Caco-2 (cell line): ENCODE data around the gene HOMER1. TPM values are rescaled to one million over a fixed set of nuclear protein-coding genes. Genes with fewer than 3 reads are reported as not detected.
A peak's percentile ranks its signal among the peaks of the same experiment; 100 is the strongest.

Source experiments
- BruUV-seq: library from RNA; stranded (reverse); fragments of 400-500 nt; replicated peaks from 2 replicates; lab custom pipeline; 2021; lab: Mats Ljungman, UMichigan
- CTCF ChIA-PET: fragments of 300-600 bp; sonication (Branson Sonifier 250); formaldehyde crosslinking; loops from one replicate; lab custom pipeline; 2022; ENCODE audit warnings: antibody characterized with exemption; lab: Charles Lee
- POLR2A ChIA-PET: fragments of 300-600 bp; sonication (Branson Sonifier 250); formaldehyde crosslinking; loops from one replicate; lab custom pipeline; 2022; ENCODE audit warnings: antibody characterized with exemption; lab: Charles Lee
- DNase-seq, 2 experiments: peaks; one replicate each; pipeline versions ENCODE4 v3.0.0 to v3.0.0-alpha.2; 2020 to 2022
- H3K27me3 ChIP-seq: replicated peaks from 2 replicates; pipeline ENCODE4 v1.6.0; 2011; ENCODE audit warnings: low read length; ENCODE audit not compliant: control insufficient read depth, insufficient read depth
- H3K36me3 ChIP-seq: 2 replicates; pipeline ENCODE4 v1.5.1; 2011; ENCODE audit warnings: low read length; ENCODE audit not compliant: control insufficient read depth, insufficient read depth
- H3K4me1 ChIP-seq: fragments of 250-450 bp; sonication (Bioruptor Pico); 2 replicates; pipeline ENCODE4 v1.5.1; 2020; ENCODE audit warnings: mild to moderate bottlenecking
- H3K4me3 ChIP-seq: 2 replicates; pipeline ENCODE4 v1.5.1; 2011; ENCODE audit warnings: low read depth, mild to moderate bottlenecking, control low read depth, low read length
- H3K9me3 ChIP-seq: fragments of 250-450 bp; sonication (Bioruptor Pico); 2 replicates; pipeline ENCODE4 v1.5.1; 2020; ENCODE audit warnings: mild to moderate bottlenecking, moderate library complexity
- H3K27ac Mint-ChIP-seq: one replicate; pipeline ENCODE4 v1.8.0; 2022; ENCODE audit warnings: mixed read lengths; ENCODE audit not compliant: unreplicated experiment
- H3K27me3 Mint-ChIP-seq: one replicate; pipeline ENCODE4 v1.8.0; 2022; ENCODE audit warnings: mixed read lengths; ENCODE audit not compliant: insufficient read depth, unreplicated experiment
- H3K36me3 Mint-ChIP-seq: one replicate; pipeline ENCODE4 v1.8.0; 2022; ENCODE audit warnings: mild to moderate bottlenecking, mixed read lengths; ENCODE audit not compliant: insufficient read depth, unreplicated experiment
- H3K4me1 Mint-ChIP-seq: one replicate; pipeline ENCODE4 v1.8.0; 2022; ENCODE audit warnings: low read depth, mixed read lengths; ENCODE audit not compliant: unreplicated experiment
- H3K4me3 Mint-ChIP-seq: one replicate; pipeline ENCODE4 v1.8.0; 2022; ENCODE audit warnings: mild to moderate bottlenecking, moderate library complexity, mixed read lengths; ENCODE audit not compliant: unreplicated experiment
- H3K9me3 Mint-ChIP-seq: one replicate; pipeline ENCODE4 v1.8.0; 2022; ENCODE audit warnings: mixed read lengths; ENCODE audit not compliant: unreplicated experiment
- CTCF ChIP-seq, 2 experiments: fragments of 200-600 bp in 1 of 2; IDR thresholded peaks; 1 replicate in 1 of 2; 2 replicates in 1 of 2; pipeline versions ENCODE4 v1.5.1 to v1.8.0; 2011 to 2022; ENCODE audit warnings: antibody characterized with exemption in 1 of 2, control low read depth in 1 of 2, inconsistent platforms in 1 of 2, low read depth in 1 of 2, low read length in 1 of 2, mild to moderate bottlenecking in 1 of 2, moderate library complexity in 1 of 2; ENCODE audit not compliant: insufficient read depth in 1 of 2, severe bottlenecking in 1 of 2, unreplicated experiment in 1 of 2
- intact Hi-C: fragments of 100-400 bp; cut with micrococcal nuclease; formaldehyde crosslinking; loops from one replicate; pipeline ENCODE4 v1.10.0; 2022; ENCODE audit not compliant: unreplicated experiment
- total RNA-seq: library from RNA; stranded (reverse); gene quantifications from 2 replicates; pipeline ENCODE4 v1.2.3, GENCODE V29; 2022

The HOMER1 gene
- total RNA-seq, 1 experiment from 2014 or later, result 22.2 TPM

- BruUV-seq, result no TSS peak
- H3K4me3 Mint-ChIP-seq, result peak overlapping the region; percentile 85
- POLR2A ChIA-PET, result no interaction called here
- no peak for DNase-seq
- no peak for TF ChIP-seq CTCF (IDR thresholded peaks at IDR 0.05; ENCODE audit: insufficient read depth in 1 of 2, low read depth in 1 of 2, low read length in 1 of 2, severe bottlenecking in 1 of 2, unreplicated experiment in 1 of 2)
- CTCF ChIA-PET, result no interaction called here
- Histone ChIP-seq H3K4me1 (peaks cover 13% of the 10 kb centered on the region), H3K27me3 (no peaks in the 10 kb centered on the region), H3K9me3 (no peaks in the 10 kb centered on the region), H3K36me3 (no peaks in the 10 kb centered on the region), H3K4me3 (peak overlapping the region; percentile 93)
- intact Hi-C loops, result no loop called here
- no peaks in the 10 kb centered on the region for H3K27me3 Mint-ChIP-seq
- no peaks in the 10 kb centered on the region for H3K9me3 Mint-ChIP-seq
- peaks cover 17% of the 10 kb centered on the region for H3K36me3 Mint-ChIP-seq
- H3K4me1 Mint-ChIP-seq, result peaks cover 8% of the 10 kb centered on the region
- H3K27ac Mint-ChIP-seq, result no peak overlapping the region
Observed at GRCh38 chr5:79512049-79512448, 1.9 kb downstream of the HOMER1 start.

- peaks cover 8% of the 10 kb centered on the region for H3K4me1 Mint-ChIP-seq
Observed at GRCh38 chr5:79510638-79511037, 3.3 kb downstream of the HOMER1 start.

GRCh38 chr5:79509244-79509885 lies 4.6 kb downstream of the HOMER1 start:
- Mint-ChIP-seq H3K9me3 (no peaks in the 10 kb centered on the region), H3K36me3 (peaks cover 14% of the 10 kb centered on the region), H3K27ac (no peak overlapping the region), H3K4me3 (no peak overlapping the region), H3K4me1 (peaks cover 10% of the 10 kb centered on the region), H3K27me3 (no peaks in the 10 kb centered on the region)
- Histone ChIP-seq H3K4me1 (peaks cover 13% of the 10 kb centered on the region), H3K4me3 (no peak overlapping the region), H3K27me3 (no peaks in the 10 kb centered on the region), H3K9me3 (no peaks in the 10 kb centered on the region), H3K36me3 (no peaks in the 10 kb centered on the region)
- ChIA-PET POLR2A (no interaction called here), CTCF (no interaction called here)
- TF ChIP-seq CTCF (IDR thresholded peaks at IDR 0.05; ENCODE audit: insufficient read depth in 1 of 2, low read depth in 1 of 2, low read length in 1 of 2, severe bottlenecking in 1 of 2, unreplicated experiment in 1 of 2), result no peak
- no peak for DNase-seq
- intact Hi-C loops, result no loop called here
- no TSS peak for BruUV-seq

More at GRCh38 chr5:79510638-79511037, 3.3 kb downstream of the HOMER1 start:
- no peak overlapping the region for H3K27ac Mint-ChIP-seq
- H3K4me3 ChIP-seq, result no peak overlapping the region
- peak overlapping the region; percentile 85 for H3K4me3 Mint-ChIP-seq
- no peak for DNase-seq
- H3K36me3 ChIP-seq, result no peaks in the 10 kb centered on the region
- CTCF ChIA-PET, result no interaction called here
- no TSS peak for BruUV-seq
- H3K27me3 Mint-ChIP-seq, result no peaks in the 10 kb centered on the region
- H3K36me3 Mint-ChIP-seq, result peaks cover 17% of the 10 kb centered on the region
- TF ChIP-seq CTCF (IDR thresholded peaks at IDR 0.05; ENCODE audit: insufficient read depth in 1 of 2, low read depth in 1 of 2, low read length in 1 of 2, severe bottlenecking in 1 of 2, unreplicated experiment in 1 of 2), result no peak
- intact Hi-C loops, result no loop called here
- H3K27me3 ChIP-seq, result no peaks in the 10 kb centered on the region
- H3K9me3 Mint-ChIP-seq, result no peaks in the 10 kb centered on the region
- H3K4me1 ChIP-seq, result peaks cover 13% of the 10 kb centered on the region
- POLR2A ChIA-PET, result no interaction called here
- H3K9me3 ChIP-seq, result no peaks in the 10 kb centered on the region
